Activated naive CD8-positive, alpha-beta T cell treated with anti-CD3 and anti-CD28 coated beads, Interleukin-2, amount 50 U/mL, for 16 hours (primary cell): ENCODE data around the gene CYREN.
"Not testable (repeated sequence)": the region's sequence is repeated elsewhere in the genome, so short reads cannot be mapped to it uniquely, and the experiment has no call there.

Experiments
- DNase-seq: peaks from one replicate; pipeline ENCODE4 v3.0.0-alpha.2; 2020; ENCODE audit warnings: low read depth, low spot score

Gene CYREN

DNA sequence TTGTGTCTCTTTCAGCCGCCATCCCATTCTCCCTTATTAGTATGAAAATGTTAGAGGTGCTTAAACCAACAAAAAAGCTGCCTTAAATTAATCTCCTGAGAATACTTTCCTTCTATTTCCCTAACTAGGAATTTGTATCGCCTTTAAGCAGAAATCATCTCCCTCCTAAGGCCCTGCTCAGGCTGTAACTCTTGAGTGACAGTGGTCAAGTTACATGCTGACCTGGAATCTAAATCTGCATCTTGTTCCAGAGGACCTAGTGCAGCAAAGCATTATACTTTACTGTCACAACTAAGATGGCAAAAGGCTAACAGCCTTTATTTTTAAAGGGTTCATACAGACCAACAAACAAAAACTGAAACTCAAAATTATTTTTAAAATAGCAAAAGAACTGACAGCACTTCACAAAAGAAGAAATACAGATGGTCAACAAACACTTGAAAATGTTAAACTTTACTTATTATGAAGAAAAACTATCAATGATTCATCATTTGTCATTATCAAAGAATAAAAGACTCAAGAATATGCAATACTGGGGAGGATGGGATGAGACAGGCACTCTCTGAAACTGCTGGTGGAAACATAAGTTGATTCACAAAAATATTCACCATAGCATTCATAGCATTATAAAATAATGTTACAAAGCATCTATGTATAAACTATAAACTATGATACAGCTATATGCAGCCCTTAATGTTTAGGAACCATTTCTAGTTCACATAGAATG is 11.0 kb downstream of the CYREN start:
- DNase-seq: no peak

- no peak for DNase-seq
Observed at GRCh38 chr7:135158874-135159273, 11.6 kb downstream of the CYREN start.

GRCh38 chr7:135158141-135158655 is 12.3 kb downstream of the CYREN start:
- DNase-seq: no peak

GRCh38 chr7:135156290-135156689 is 14.2 kb downstream of the CYREN start:
- no peak for DNase-seq

GRCh38 chr7:135154734-135155133 is 15.8 kb downstream of the CYREN start:
- no peak for DNase-seq

DNA sequence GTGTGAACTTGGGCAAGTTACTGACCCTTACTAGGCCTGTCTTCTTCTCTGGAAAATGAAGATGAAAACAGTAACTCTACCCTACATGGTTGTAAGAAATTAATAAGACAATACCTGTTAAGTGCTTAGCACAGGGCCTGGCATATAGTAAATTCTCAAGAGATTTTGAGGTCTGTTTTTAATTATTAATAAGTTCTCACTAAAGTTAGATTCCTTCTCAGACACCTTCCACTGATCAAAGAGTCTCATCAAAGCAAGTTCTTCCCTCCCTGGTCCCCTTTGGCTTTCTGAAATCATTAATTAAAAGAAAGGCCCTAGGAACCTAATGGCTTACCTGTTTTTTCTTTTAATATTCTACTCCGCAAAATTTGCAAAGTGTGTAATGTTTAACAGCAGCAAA is 18.1 kb downstream of the CYREN start:
- DNase-seq: no peak

DNA sequence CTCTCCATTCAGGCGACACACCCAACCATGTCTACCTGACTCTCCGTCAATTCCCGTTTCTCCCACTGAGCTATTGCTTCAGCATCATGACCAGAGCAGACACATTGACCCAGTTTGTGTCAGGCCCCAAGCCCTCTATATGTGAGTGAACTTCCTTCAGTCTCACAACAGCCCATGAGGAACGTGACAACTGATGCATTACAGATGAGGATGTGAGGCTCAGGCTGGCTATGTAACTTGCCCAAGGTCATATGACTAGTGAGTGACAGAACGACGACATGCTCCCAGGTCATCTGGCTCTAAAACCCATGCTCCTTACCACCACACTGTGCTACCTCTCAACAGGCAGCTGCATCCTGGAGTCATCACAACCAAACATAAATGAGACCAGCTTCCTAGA is 19.0 kb downstream of the CYREN start:
- no peak for DNase-seq

DNA sequence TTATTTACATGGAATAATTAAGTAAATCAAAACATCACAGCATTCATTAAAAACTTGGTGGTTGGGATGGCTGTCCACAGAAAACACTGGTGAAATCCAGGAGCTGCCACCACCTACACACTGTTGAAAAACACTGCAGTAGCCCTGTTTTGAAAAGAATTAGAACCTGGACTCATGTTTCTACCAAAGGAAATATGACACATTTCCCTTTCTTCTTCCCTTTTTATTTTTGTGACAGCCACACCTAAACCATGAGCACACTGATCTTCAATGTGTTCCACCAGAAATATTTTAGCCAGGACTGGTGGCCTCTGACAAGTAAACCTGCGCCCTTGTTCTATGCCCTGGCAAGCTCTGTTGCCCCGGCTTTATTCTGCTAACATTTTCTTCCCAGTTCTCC is 19.4 kb downstream of the CYREN start:
- no peak for DNase-seq

DNA sequence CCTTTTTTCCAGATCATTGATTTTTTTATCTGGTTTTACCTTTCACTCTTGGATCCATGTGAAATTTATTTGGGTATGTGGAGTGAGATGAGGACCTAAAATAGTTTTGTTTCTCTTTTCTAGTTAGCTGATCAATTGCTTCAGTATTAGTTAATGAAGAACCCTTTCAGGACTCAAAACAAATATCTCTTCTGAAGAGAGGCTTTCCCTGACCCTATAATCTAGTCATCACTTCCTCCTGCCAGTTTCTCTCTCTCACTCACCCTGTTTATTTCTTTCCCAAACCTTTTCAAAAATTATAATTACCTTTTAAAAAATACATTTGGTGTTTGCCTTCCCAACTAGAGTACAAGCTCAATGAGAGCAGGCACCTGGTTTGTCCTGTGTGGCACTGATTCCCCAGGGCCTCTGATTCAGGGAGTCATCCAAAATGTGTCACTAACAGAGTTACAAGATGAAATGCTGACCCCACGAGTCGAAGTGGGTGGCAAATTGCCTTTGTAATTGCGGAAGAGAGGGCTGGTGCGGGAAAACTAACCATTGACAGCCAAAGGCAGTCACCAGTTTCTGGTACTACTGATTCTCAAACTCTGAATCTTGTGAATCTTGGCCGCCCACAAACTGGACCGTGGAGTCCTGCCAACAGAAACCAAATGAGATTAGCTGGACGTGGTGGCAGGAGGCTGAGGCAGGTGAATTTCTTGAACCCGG is 20.3 kb downstream of the CYREN start:
- no peak for DNase-seq

GRCh38 chr7:135147899-135148721 is 22.4 kb downstream of the CYREN start, which contains the start of gene TMEM140:
Gene TMEM140, plus strand, starts transcription at chr7:135148072. Its CDS starts 16,370 bp downstream, at chr7:135164442.
- DNase-seq: no peak

- DNase-seq: no peak
Observed at GRCh38 chr7:135147341-135147898, 23.1 kb downstream of the CYREN start.

DNA sequence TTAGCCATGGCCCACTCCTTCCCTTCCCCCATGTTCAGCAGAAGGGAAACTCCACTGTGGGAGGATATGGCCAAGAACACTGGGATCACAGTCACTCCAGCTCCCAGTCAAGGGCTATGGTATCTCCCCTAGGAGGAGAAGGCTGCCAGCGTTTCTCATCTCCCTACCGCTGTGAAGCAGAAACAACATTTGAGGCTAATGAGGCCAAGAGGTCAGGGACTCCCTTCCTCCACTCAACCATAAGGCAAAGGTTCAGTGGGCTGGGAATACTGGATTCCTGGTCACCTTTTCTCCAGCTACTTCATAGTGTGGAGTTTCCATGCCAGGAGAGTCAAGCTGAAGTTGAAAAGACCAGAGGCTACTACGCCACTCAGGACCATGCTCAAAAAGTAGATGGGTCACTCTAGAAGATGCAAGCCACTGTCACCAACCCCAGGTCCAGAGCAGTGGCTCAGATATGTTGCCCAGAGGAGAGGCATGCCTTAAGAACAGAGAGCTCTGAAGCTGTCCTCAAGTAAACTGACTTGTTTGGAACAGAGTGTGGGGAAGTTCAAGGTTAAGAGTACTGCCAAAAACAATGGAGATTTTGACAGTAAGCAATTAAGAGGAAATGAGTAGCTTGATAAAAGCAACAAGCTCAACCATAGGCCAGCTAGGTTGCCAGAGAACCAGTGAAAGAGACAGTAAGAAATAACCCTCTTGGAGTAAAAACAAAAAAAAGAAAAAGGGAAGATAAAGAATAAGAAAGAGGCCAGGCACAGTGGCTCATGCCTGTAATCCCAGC is 26.4 kb downstream of the CYREN start:
- no peak for DNase-seq

GRCh38 chr7:135129579-135129978 is 40.9 kb downstream of the CYREN start:
- DNase-seq: no peak

- DNase-seq: no peak
Observed at GRCh38 chr7:135128931-135129330, 41.6 kb downstream of the CYREN start.

- not testable (repeated sequence) for DNase-seq
Observed at GRCh38 chr7:135124631-135125030, 45.9 kb downstream of the CYREN start.

GRCh38 chr7:135121868-135122267 is 48.6 kb downstream of the CYREN start:
- DNase-seq: no peak

DNA sequence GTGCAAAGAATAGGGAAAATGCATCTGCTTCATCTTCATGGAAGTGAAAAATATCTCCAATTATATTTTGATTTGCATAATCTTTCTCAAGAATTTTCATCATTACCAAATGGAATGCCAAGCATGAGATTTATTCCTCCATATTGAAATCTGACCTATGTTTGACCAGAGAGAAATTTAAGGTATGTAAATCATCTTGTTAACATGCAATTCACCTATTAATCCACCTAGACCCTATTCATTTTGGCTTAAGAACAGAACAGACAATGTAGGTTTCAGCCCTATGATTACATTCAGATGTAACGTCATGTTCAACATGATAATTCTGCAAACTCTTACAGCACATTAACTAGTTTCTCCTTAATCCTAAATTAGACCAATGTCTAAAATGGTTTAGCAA is 53.4 kb downstream of the CYREN start:
- no peak for DNase-seq
